SIG-M5 treated with dmso at 0.1 percent for 504 hours (cell line): Measurements from ENCODE around the gene STRA6.

Source experiments
- DNase-seq: peaks from one replicate; lab custom pipeline; 2025; ENCODE audit not compliant: unreplicated experiment; lab: John Stamatoyannopoulos, UW

STRA6 gene

DNA sequence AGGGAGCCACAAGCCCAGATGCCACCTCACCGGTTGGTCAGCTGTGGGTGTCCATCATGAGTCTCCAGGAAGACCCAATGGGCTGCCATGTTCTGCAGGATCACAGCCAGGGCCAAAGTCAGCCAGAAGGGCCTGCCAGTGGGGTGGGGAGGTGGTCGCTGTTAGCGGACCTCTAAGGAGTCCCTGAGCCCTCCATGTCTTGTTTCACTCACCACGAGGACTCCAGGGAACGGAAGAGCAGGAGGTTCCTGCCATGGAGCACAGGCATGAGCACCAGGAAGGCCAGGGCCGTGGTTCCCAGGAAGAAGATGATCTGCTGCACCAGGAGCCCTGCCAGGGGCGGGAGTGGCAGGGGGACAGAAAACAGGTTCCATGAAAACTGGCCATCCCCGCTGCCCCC is 20.5 kb downstream of the STRA6 start:
- no peak for DNase-seq

- no peak for DNase-seq
Observed at GRCh38 chr15:74180881-74181602, 21.5 kb downstream of the STRA6 start.

- no peak for DNase-seq
Observed at GRCh38 chr15:74179983-74180880, 22.4 kb downstream of the STRA6 start.

DNA sequence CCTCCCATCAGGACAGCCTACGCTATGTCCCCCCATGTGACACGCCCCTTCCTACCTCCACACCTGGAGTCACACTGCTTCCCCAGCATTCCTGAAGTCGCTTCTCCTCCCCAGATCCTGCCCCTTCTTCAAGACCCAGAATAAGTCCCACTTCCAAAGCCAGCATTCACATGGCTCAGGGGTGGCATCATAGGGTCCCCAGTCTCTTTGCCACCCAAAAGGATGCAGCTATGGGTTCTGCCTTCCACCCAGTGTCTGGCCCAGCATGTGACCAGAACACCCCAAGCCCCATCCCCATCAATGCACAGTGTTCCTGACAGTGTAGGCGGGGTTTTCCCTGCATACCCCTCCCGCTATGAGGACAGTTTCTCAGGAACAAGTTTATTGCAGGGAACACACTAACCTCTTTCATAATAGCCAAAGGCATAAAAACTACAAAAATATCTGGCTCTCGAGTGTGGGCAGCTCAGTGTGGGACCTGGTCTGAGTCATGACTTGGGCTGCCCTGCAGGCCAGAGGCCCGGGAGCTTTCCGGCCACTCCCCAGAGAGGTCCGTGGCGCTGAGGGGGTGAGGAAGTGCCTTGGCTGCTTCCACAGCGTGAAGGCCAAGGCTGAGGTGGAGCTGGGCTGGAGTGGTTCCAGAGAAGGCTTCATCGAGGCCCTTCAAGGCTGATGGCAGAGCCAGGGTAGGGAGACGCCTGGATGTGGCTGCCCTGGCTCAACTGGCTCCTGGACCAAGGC is 23.3 kb downstream of the STRA6 start:
- DNase-seq = no peak

GRCh38 chr15:74178326-74179100 is 24.1 kb downstream of the STRA6 start:
- DNase-seq = no peak

GRCh38 chr15:74176262-74177214 is 26.0 kb downstream of the STRA6 start:
- no peak for DNase-seq

GRCh38 chr15:74175271-74176191 is 27.1 kb downstream of the STRA6 start:
- no peak for DNase-seq

DNA sequence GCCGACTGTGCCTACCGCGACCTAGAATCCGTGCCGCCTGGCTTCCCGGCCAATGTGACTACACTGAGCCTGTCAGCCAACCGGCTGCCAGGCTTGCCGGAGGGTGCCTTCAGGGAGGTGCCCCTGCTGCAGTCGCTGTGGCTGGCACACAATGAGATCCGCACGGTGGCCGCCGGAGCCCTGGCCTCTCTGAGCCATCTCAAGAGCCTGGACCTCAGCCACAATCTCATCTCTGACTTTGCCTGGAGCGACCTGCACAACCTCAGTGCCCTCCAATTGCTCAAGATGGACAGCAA is 27.7 kb downstream of the STRA6 start:
- no peak for DNase-seq

GRCh38 chr15:74174219-74174957 is 28.2 kb downstream of the STRA6 start:
- no peak for DNase-seq

DNA sequence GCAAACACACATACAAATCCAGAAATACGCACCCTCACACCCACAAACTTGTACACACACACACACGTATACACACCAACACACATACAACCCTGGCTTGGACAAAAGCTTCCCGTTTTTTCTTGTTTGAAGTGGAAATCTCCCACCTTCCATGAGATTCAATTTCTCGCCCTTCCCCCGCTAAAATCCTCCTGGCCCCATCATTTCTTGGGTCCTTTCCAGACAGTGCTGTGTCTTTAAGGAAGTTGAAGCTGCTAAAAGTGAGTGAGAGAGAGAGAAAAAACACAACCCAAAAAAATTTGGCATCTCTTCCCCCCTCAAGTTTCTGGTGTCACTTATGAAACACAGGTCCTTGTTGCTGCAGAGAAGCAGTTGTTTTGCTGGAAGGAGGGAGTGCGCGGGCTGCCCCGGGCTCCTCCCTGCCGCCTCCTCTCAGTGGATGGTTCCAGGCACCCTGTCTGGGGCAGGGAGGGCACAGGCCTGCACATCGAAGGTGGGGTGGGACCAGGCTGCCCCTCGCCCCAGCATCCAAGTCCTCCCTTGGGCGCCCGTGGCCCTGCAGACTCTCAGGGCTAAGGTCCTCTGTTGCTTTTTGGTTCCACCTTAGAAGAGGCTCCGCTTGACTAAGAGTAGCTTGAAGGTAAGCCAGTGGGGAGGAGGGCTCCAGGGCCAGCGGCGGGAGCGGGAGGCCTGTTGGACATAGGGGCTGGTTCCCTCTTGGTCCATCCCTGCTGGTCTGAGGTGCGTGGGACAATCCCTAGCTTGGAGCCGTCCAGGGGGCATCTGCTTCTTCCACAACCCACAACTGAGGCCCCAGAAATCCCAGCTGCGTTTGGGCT is 29.0 kb downstream of the STRA6 start, which contains the start of gene ISLR:
Gene ISLR, plus strand, starts transcription at position 331 of the 839 bp plus-strand sequence. CDS start 1,149 bp downstream, outside the sequence.
- no peak for DNase-seq

DNA sequence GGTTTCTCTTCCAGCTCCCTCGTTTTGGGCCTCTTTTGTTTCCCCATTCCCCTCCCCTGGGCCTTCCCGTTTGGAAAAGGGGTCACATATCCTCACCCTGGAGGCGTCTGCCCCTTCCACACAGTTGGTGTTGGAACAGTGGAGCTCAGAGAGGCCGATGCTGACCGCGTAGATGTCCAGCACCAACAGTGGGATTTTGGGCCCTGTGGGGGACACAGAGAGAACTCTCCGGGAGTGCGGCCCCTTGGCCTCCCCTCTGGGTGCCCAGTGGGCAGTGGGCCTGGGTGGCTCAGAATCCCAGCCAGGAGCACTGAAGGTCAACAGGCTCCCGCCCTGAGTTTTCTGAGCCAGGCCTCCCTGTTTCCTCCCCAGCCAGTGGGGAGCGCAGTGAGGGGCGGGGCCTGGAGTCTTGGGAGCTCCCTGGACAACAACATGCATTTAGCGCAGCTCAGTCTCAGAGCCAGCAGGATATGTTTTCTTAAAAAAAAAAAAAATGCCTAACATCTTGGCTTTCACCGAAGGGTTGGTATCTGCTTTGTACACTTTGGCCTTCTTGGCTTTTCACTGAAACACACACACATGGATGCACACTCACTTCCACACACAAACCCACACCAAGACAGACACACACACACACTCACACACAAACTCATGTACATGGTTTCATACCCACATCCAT is 29.7 kb downstream of the STRA6 start:
- DNase-seq = no peak

GRCh38 chr15:74171965-74172541 is 30.5 kb downstream of the STRA6 start:
- DNase-seq = no peak

DNA sequence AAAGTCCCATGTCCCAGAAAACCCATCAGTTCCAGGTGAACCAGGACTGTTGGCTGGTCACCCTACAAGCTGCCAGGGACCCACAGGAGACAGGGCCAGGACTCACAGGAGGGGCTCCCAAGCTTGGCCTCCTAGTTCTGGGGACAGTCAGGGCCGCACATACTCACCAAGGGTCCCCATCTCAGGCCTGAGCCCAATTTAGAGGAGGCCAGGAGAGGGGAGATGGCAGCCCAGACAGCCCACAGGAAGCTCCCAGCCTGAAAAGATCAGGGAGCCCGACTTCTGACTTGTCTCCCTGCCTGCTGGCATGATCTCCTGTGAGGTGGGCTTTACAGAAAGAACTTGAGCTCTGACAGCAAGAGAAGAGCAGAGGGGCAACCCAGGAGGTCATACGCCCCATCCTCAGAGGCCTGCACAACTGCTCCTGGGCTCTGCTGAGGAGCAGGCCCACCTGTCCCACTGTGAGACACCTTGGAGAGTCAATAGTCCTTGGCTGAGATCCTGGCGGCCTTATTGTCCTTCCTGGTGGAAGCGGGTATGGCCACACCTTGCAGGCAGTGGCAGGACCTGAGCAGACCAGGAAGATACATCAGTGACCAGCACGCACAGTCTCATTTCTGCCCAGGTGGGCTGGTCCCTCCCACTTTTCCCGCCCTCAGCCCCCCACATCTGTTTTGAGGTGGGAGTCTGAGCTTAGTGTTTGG is 31.6 kb downstream of the STRA6 start:
- no peak for DNase-seq

DNA sequence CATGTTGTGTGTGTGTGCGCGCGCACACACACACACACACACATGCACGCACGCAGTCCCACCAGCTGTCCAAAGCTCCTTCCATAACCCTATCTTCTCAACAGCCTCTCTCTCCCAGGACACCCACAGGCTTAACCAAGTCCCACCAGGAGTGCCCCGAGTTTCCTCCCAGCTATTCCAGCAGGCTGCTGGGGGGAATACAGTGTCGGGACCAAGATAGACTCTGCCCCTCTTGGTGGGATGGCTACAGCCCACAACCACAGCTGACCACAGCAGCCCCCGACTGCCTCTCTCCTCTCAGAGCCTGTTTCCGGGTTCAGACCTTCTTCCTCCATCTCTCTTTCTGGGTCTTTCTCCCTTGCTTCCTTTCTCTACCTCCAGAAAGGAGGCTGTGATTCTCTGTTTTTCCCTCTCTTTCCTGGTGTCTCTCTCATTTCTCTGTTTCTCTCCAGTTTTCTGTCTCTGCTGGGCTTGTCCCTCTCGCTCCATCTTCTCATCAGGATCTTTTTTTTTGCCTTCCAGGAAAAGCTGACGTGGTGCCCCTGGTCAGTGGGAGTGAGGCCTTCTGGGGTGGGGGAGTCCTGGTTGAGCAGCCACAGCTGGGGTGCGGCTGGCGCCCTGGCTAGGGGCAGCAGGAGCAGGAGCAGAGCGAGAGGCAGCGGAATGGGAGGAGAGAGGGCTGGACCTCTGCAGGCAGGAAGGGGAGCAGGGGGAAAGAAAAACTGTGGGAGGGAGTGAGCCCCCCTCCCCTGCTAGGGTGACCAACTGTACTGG is 32.3 kb downstream of the STRA6 start:
- no peak for DNase-seq

DNA sequence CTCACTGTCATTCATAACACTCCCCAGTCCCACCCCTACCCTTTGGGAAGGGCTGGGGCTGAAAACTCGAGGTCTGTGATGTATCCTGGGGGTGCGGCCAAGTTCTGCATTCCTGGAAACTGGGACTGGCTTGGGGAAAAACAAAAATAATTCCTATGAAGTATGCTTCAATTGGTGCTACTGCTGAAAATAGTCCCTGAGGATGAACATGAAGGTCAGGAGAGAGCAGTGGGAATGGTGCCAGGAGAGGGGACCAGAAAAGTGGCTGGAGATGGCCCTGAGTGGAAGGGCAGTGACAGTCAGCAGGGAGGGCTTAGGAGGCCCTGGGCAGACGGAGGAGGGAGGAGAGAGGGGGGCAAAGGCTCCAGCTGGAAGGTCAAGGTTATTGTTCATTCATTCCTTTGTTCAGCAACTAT is 33.9 kb downstream of the STRA6 start:
- no peak for DNase-seq
